Esophagus (tissue), 2 donors: ENCODE measurements around the gene ZEB1. TPM values are rescaled to one million over a fixed set of nuclear protein-coding genes. Genes with fewer than 3 reads are reported as not detected.

Experiments used
- H3K27ac ChIP-seq, 2 donors: one replicate each; pipeline ENCODE4 v1.5.1; 2013; ENCODE audit warnings: low read depth in 2 of 2, mild to moderate bottlenecking in 2 of 2, inconsistent platforms in 1 of 2, low read length in 1 of 2, moderate library complexity in 1 of 2
- H3K27me3 ChIP-seq, 2 donors: one replicate each; pipeline ENCODE4 v1.6.1; 2013; ENCODE audit warnings: low read length in 2 of 2, control low read depth in 1 of 2, mild to moderate bottlenecking in 1 of 2; ENCODE audit not compliant: insufficient read depth in 2 of 2, control insufficient read depth in 1 of 2
- H3K36me3 ChIP-seq, 2 donors: one replicate each; pipeline ENCODE4 v1.6.1; 2013; ENCODE audit warnings: low read length in 1 of 2; ENCODE audit not compliant: control insufficient read depth in 2 of 2, insufficient read depth in 2 of 2
- H3K4me1 ChIP-seq, 2 donors: one replicate each; pipeline ENCODE4 v1.6.1; 2013; ENCODE audit warnings: low read length in 1 of 2; ENCODE audit not compliant: control insufficient read depth in 2 of 2, insufficient read depth in 2 of 2
- H3K4me3 ChIP-seq, 2 donors: one replicate each; pipeline ENCODE4 v1.5.1; 2013; ENCODE audit warnings: low read length in 2 of 2, mild to moderate bottlenecking in 2 of 2, low read depth in 1 of 2, moderate library complexity in 1 of 2
- H3K9me3 ChIP-seq, 2 donors: one replicate each; pipeline ENCODE4 v1.6.1; 2013; ENCODE audit warnings: mild to moderate bottlenecking in 2 of 2, low read depth in 1 of 2, low read length in 1 of 2, moderate library complexity in 1 of 2; ENCODE audit not compliant: control insufficient read depth in 2 of 2, insufficient read depth in 1 of 2
- WGBS, 2 donors: extraction: QIAGEN DNeasy Blood & Tissue Kit; methylation state at CpG; one replicate each; pipeline ENCODE4 v1.1.7; 2013; 5-methylcytosine and 5-hydroxymethylcytosine counted together
- polyA plus RNA-seq, 2 donors: library from polyadenylated mRNA; stranded (reverse); fragments of 200-250 nt; gene quantifications; one replicate each; pipeline ENCODE4 v1.2.3, GENCODE V29; 2013
- donor health status: healthy with polysubstance abuse.
- donor health status: Bipolar disorder and iron deficiency.

ZEB1 gene
- polyA plus RNA-seq, 2 donors = 2.5 to 3.1 TPM

DNA sequence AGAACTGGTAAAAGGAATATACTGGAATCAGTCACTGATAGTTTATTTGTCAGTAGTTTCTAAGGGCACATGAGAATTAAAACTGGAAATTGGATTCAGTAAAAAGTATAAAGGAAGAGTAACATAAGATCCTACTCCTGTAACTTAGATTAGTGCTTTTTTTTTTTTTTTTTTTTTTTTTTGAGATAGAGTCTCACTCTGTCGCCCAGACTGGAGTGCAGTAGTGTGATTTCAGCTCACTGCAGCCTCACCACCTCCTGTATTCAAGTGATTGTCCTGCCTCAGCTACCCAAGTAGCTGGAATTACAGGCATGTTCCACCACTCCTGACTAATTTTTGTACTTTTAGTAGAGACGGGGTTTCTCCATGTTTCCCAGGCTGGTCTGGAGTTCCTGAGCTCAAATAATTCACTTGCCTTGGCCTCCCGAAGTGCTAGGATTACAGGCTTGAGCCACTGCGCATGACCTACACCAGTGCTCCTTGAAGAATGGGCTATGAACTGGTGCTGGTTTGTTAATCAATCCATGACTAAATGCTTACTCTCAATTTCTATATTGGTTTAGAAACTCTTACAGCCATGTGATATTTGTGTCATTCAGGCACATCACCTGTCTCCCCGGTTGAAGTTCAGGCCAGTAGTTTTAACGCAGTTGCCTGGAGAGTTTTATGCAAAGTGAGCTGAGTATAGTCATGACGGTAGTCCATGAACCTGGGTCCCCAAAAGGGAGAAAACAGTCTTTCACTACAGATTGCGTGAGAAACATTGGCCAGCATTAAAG is 65.0 kb downstream of the ZEB1 start:
- Histone ChIP-seq H3K4me1 (no peaks in the 10 kb centered on the region), H3K27me3 (no peaks in the 10 kb centered on the region), H3K4me3 (no peak overlapping the region), H3K27ac (no peak overlapping the region), H3K36me3 (no peaks in the 10 kb centered on the region), H3K9me3 (no peaks in the 10 kb centered on the region)
- 94 to 95% methylated on average over 8 of the region's 8 CpGs for WGBS, 2 donors

DNA sequence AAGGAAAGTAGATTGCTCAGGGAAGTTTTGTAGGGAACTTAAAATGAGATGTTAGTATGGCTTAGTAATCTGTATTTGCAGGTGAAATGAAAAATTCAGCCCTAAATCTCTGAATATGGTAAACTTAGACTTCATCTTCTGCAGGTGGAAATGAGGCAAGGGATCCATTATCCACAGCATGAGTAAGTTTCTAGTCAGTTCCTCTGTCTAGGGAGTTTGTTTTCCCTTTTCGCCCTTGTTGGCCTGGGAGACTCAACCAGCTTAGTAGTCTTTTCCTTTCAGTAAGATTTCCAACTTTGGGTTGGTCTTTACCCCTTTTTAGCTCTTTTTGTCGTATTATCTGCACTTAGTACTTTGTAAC is 65.6 kb downstream of the ZEB1 start:
- Histone ChIP-seq H3K27me3 (no peaks in the 10 kb centered on the region), H3K4me1 (no peaks in the 10 kb centered on the region), H3K4me3 (no peak overlapping the region), H3K36me3 (no peaks in the 10 kb centered on the region), H3K9me3 (no peaks in the 10 kb centered on the region), H3K27ac (no peak overlapping the region)
- 88 to 92% methylated on average over 2 of the region's 2 CpGs for whole genome bisulfite sequencing, 2 donors

- H3K27me3 ChIP-seq = no peaks in the 10 kb centered on the region
- H3K4me3 ChIP-seq = no peak overlapping the region
- no peaks in the 10 kb centered on the region for H3K9me3 ChIP-seq
- no peaks in the 10 kb centered on the region for H3K36me3 ChIP-seq
- 87 to 89% methylated on average over 3 of the region's 3 CpGs for WGBS, 2 donors
- no peaks in the 10 kb centered on the region for H3K4me1 ChIP-seq
- no peak overlapping the region for H3K27ac ChIP-seq
These were observed 71.8 kb downstream of the ZEB1 start for GRCh38 chr10:31390804-31391203.

- Histone ChIP-seq H3K27ac (no peak overlapping the region), H3K9me3 (no peaks in the 10 kb centered on the region), H3K4me3 (no peak overlapping the region), H3K36me3 (no peaks in the 10 kb centered on the region), H3K4me1 (no peaks in the 10 kb centered on the region), H3K27me3 (no peaks in the 10 kb centered on the region)
- WGBS, 2 donors = 57 to 62% methylated on average over 1 of the region's 1 CpG
These were observed 74.8 kb downstream of the ZEB1 start for GRCh38 chr10:31393844-31394243.

DNA sequence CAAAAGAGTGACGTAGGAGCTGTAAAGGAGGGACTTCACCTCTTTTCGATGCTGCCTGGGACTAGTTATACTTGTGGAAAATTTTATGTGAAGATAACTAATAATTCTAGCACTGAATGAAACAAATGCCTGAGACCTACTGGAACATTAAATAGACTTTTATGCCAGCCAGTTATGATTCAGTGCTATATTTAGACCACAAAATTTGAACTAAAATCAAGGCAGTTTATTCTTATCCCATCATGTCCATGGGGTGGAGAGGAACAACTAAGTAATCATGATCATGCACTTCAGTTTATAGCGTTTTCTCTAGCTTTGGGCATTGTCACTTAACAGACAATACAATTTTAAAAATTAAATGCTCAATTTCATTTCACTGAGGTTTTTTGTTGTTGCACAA is 76.7 kb downstream of the ZEB1 start:
- WGBS, 2 donors = 57 to 61% methylated on average over 3 of the region's 3 CpGs
- Histone ChIP-seq H3K9me3 (no peaks in the 10 kb centered on the region), H3K4me1 (no peaks in the 10 kb centered on the region), H3K36me3 (no peaks in the 10 kb centered on the region), H3K27me3 (no peaks in the 10 kb centered on the region), H3K4me3 (no peak overlapping the region), H3K27ac (no peak overlapping the region)

- H3K4me3 ChIP-seq = no peak overlapping the region
- no peaks in the 10 kb centered on the region for H3K4me1 ChIP-seq
- no peaks in the 10 kb centered on the region for H3K36me3 ChIP-seq
- H3K27ac ChIP-seq = no peak overlapping the region
- H3K27me3 ChIP-seq = no peaks in the 10 kb centered on the region
- no peaks in the 10 kb centered on the region for H3K9me3 ChIP-seq
These were observed 77.4 kb downstream of the ZEB1 start for GRCh38 chr10:31396376-31396775.

GRCh38 chr10:31397852-31398251 is 78.8 kb downstream of the ZEB1 start:
- H3K27ac ChIP-seq = no peak overlapping the region
- no peaks in the 10 kb centered on the region for H3K9me3 ChIP-seq
- no peaks in the 10 kb centered on the region for H3K36me3 ChIP-seq
- H3K27me3 ChIP-seq = no peaks in the 10 kb centered on the region
- H3K4me3 ChIP-seq = no peak overlapping the region
- H3K4me1 ChIP-seq = no peaks in the 10 kb centered on the region
- WGBS, 2 donors = 97 to 98% methylated on average over 1 of the region's 1 CpG

GRCh38 chr10:31399171-31399570 is 80.2 kb downstream of the ZEB1 start:
- Histone ChIP-seq H3K36me3 (no peaks in the 10 kb centered on the region), H3K27me3 (no peaks in the 10 kb centered on the region), H3K4me3 (no peak overlapping the region), H3K4me1 (no peaks in the 10 kb centered on the region), H3K27ac (no peak overlapping the region), H3K9me3 (no peaks in the 10 kb centered on the region)
- 93 to 95% methylated on average over 5 of the region's 5 CpGs for WGBS, 2 donors

- no peaks in the 10 kb centered on the region for H3K9me3 ChIP-seq
- no peak overlapping the region for H3K27ac ChIP-seq
- H3K4me3 ChIP-seq = no peak overlapping the region
- H3K36me3 ChIP-seq = no peaks in the 10 kb centered on the region
- no peaks in the 10 kb centered on the region for H3K27me3 ChIP-seq
- H3K4me1 ChIP-seq = no peaks in the 10 kb centered on the region
These were observed 80.6 kb downstream of the ZEB1 start for GRCh38 chr10:31399631-31400030.

DNA sequence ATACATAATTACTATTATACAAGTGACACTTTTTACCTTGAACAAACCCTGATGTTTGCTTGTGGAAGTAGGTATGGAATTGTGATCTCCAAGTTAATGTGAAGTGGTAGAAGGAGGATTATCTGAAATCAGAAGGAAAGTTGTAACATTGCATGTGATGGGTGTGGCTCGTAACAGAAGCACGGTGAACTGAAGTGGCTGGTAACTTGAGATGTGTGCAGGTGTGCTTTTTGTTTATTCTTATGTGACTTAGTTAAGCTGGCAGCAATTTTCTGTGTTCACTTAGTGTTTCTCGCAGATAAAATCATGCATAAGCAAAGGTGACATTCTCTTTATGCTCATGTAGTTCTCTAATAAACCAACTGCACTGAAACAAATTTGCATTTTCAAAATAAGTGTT is 82.3 kb downstream of the ZEB1 start:
- Histone ChIP-seq H3K27ac (no peak overlapping the region), H3K4me3 (no peak overlapping the region), H3K36me3 (no peaks in the 10 kb centered on the region), H3K4me1 (no peaks in the 10 kb centered on the region), H3K9me3 (no peaks in the 10 kb centered on the region), H3K27me3 (no peaks in the 10 kb centered on the region)
- 45 to 54% methylated on average over 3 of the region's 3 CpGs for WGBS, 2 donors
